Measurements from ENCODE around the gene ACTRT2. TPM values are rescaled to one million over a fixed set of nuclear protein-coding genes. Genes with fewer than 3 reads are reported as not detected.

Gene ACTRT2
- total RNA-seq, 1 experiment from 2014 or later = not detected

DNA sequence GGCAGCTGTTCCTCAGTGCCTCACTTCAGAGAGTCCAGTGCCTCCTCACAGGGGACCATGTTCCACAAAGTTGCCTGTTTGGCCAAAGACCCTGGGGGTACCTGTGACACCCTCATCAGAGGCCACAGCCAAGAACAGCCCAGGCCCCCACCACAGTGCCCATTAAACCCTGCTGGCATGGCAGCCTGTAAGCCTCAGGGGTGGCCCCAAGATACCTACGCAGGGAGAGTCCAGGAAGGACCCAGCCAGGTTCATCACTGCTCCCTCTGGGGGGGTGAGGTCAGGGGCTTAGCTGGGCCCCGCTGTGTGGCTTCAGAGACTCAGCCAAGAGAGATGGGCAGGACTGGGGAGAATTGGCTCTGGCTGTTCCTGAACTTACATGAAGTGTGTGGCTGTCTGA is 28.6 kb downstream of the ACTRT2 start:
- Histone ChIP-seq H3K9me2 (replicated peaks; ENCODE audit: low read length) (no peaks in the 10 kb centered on the region), H3K36me3 (ENCODE audit: low read depth, low read length) (no peaks in the 10 kb centered on the region), H2AFZ (ENCODE audit: low read length) (no peak overlapping the region), H3K79me2 (ENCODE audit: low read length) (no peaks in the 10 kb centered on the region), H4K20me1 (ENCODE audit: low read length) (no peaks in the 10 kb centered on the region), H3K27ac (ENCODE audit: low read length) (no peak overlapping the region), H3K4me3 (ENCODE audit: low read length) (no peak overlapping the region), H3K9ac (ENCODE audit: low read length) (no peak overlapping the region), H3K9me3 (ENCODE audit: low read length) (no peaks in the 10 kb centered on the region), H3K27me3 (ENCODE audit: low read length) (peaks cover 65% of the 10 kb centered on the region), H3K4me1 (ENCODE audit: insufficient read depth, low read length) (no peaks in the 10 kb centered on the region), H3F3A (ENCODE audit: low read length, unreplicated experiment) (no peaks in the 10 kb centered on the region), H3K4me2 (ENCODE audit: low read length) (no peak overlapping the region)
- intact Hi-C loops (cut with micrococcal nuclease) = no loop called here
- no peak for ATAC-seq
- TF ChIP-seq EZH2 (IDR thresholded peaks at IDR 0.05; ENCODE audit: low read length, unreplicated experiment) (no peak), EZH2phosphoT487 (IDR thresholded peaks at IDR 0.05; ENCODE audit: borderline replicate concordance, low read length) (no peak)
- TF ChIP-seq, protein P1, sequence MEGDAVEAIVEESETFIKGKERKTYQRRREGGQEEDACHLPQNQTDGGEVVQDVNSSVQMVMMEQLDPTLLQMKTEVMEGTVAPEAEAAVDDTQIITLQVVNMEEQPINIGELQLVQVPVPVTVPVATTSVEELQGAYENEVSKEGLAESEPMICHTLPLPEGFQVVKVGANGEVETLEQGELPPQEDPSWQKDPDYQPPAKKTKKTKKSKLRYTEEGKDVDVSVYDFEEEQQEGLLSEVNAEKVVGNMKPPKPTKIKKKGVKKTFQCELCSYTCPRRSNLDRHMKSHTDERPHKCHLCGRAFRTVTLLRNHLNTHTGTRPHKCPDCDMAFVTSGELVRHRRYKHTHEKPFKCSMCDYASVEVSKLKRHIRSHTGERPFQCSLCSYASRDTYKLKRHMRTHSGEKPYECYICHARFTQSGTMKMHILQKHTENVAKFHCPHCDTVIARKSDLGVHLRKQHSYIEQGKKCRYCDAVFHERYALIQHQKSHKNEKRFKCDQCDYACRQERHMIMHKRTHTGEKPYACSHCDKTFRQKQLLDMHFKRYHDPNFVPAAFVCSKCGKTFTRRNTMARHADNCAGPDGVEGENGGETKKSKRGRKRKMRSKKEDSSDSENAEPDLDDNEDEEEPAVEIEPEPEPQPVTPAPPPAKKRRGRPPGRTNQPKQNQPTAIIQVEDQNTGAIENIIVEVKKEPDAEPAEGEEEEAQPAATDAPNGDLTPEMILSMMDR (conservative IDR thresholded peaks at IDR 0.05; ENCODE audit: low read depth, low read length) = no peak
- no peak for DNase-seq
- ChIA-PET POLR2A (ENCODE audit: unreplicated experiment) (no interaction called here), CTCF (no interaction called here)
- BruUV-seq (replicated peaks) = no TSS peak

DNA sequence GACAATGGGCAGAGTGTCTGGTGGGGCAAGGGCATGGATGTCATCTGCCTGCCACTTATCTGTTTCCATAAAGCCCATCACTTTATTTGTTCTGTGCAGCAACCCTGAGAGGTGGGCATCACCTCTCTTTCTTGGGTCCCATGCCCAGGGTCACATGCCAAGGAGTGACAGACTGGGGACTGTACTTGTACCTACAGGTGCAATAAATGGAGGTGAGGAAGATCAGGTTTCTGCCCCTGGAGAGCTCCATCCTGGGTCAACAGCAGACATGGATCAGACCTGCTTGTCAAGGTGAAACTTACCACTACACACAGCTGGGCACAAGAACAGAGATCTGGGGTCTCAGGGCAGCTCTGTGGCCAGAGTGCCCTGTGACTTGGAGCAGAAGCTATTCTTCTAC is 29.3 kb downstream of the ACTRT2 start:
- H3K27me3 ChIP-seq (ENCODE audit: low read length) = peaks cover 64% of the 10 kb centered on the region
- no peaks in the 10 kb centered on the region for H3F3A ChIP-seq (ENCODE audit: low read length, unreplicated experiment)
- CTCF ChIA-PET = interaction anchor here (0.7 kb wide), 1 partner anchor 57 kb away, joined by 4 read pairs; no protein-coding TSS in a partner anchor

More for the DNA sequence above, 29.3 kb downstream of the ACTRT2 start:
- Histone ChIP-seq H3K4me3 (ENCODE audit: low read length) (no peak overlapping the region), H2AFZ (ENCODE audit: low read length) (no peak overlapping the region), H3K9ac (ENCODE audit: low read length) (no peak overlapping the region), H3K4me2 (ENCODE audit: low read length) (no peak overlapping the region), H3K9me3 (ENCODE audit: low read length) (no peaks in the 10 kb centered on the region), H3K36me3 (ENCODE audit: low read depth, low read length) (no peaks in the 10 kb centered on the region), H4K20me1 (ENCODE audit: low read length) (no peaks in the 10 kb centered on the region), H3K79me2 (ENCODE audit: low read length) (no peaks in the 10 kb centered on the region), H3K4me1 (ENCODE audit: insufficient read depth, low read length) (no peaks in the 10 kb centered on the region), H3K27ac (ENCODE audit: low read length) (no peak overlapping the region), H3K9me2 (replicated peaks; ENCODE audit: low read length) (no peaks in the 10 kb centered on the region)
- no peak for DNase-seq
- no peak for ATAC-seq
- no TSS peak for BruUV-seq (replicated peaks)
- intact Hi-C loops (cut with micrococcal nuclease) = no loop called here
- POLR2A ChIA-PET (ENCODE audit: unreplicated experiment) = no interaction called here
- TF ChIP-seq EZH2 (IDR thresholded peaks at IDR 0.05; ENCODE audit: low read length, unreplicated experiment) (no peak), EZH2phosphoT487 (IDR thresholded peaks at IDR 0.05; ENCODE audit: borderline replicate concordance, low read length) (no peak)
- TF ChIP-seq, protein P1 (conservative IDR thresholded peaks at IDR 0.05; ENCODE audit: low read depth, low read length) = no peak

All from PC-3 (cell line).